Measurements from ENCODE around the gene CPS1.

Gene CPS1

DNA sequence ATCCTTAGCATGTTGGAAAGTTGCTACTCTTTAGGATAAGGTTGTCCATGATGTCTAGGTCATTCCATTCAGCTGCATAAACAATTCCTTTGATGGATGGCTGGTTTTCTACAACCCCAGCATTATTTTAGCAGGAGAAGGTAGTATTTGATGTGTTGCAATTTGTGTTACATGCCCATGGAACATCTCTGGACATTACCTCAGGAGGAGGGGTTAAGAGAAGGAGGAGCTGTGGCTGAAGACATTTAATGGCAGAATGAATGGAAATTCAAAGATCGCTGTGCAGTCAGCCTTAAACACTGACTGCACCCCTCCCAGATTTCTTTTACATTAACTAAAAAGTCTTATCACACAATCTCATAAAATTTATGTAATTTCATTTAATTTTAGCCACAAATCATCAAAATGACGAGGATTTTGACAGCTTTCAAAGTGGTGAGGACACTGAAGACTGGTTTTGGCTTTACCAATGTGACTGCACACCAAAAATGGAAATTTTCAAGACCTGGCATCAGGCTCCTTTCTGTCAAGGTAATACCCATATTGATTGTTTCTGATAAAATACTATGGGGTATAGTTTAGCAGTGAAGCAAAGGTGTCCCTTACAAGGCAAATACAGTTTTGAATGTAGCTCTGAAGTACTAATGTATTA is at the start of gene CPS1:
Gene CPS1 (plus strand): TSS at position 271 of the 652 bp plus-strand sequence. CDS start 135 bp downstream, at position 406.
- DNase-seq: no peak

DNA sequence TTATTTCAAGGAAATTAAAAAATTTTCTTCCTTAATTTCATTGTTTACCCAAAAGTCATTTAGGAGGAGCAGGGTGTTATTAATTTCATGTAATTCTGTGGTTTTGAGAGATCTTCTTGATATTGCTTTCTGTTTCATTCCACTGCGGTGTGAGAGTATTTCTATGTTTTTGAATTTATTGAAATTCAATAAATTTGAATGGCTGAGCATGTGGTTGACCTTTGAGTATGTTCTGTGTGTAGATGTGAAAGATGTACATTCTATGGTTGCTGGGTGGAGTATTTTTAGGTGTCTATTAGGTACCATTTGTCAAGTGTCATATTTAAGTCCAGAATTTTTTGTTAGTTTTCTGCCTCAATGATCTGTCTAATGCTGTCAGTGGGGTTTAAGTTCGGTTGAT is 40.5 kb upstream of the CPS1 start:
- no peak for DNase-seq

- DNase-seq: no peak
Observed at GRCh38 chr2:210517264-210517663, 39.1 kb upstream of the CPS1 start.

GRCh38 chr2:210519594-210519993 is 36.8 kb upstream of the CPS1 start:
- no peak for DNase-seq

GRCh38 chr2:210522399-210522798 is 34.0 kb upstream of the CPS1 start:
- DNase-seq: no peak

DNA sequence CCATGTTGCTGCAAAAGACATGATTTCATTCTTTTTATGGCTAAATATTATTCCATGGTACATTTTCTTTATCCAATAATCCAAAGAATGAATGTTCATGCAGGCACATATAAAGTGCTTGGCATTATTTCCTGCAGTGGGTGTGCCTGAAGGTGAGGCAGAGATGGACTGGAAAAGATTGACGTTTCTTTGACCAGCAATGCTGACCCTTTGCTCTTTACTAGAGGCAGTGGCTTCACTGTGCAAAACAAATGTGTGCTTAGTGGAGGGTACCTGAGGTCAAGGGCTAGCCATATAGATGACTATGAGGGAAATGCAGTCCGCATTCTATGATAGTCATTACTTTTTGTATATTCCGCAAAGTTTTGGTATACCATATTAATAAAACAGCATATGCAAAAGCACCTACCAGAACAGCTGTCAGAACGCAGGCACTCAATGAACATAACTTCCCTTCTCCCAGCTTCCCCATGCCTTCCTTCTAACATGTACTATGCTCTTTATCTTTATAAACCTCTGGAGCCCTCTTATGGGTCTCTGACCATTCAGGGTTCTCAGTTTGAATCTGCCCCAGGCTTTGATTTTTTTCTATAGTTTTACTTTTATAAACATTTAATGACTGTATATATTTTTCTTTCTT is 32.6 kb upstream of the CPS1 start:
- no peak for DNase-seq

- no peak for DNase-seq
Observed at GRCh38 chr2:210524533-210524932, 31.9 kb upstream of the CPS1 start.

- no peak for DNase-seq
Observed at GRCh38 chr2:210527286-210527685, 29.1 kb upstream of the CPS1 start.

- DNase-seq: no peak
Observed at GRCh38 chr2:210528716-210529115, 27.7 kb upstream of the CPS1 start.

DNA sequence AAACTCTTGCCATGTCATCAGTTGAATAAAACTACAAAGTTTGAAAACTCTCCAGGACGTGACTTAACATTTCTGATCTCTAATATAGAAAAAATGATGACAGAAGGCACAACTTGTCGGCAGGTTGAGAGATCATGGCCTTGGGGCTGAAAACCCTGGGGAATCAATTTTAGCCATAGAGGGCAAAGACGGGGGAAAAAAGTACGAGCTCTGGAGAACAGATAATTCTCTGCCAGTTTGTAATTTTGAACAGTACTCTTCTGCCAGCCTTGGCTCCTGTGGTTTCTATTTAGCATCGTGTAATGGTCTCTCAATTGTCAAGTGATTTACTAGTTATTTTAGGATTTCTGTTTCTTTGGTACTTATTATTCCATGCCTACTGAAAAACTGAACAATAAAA is 25.3 kb upstream of the CPS1 start:
- DNase-seq: no peak

- no peak for DNase-seq
Observed at GRCh38 chr2:210531482-210531881, 24.9 kb upstream of the CPS1 start.

- no peak for DNase-seq
Observed at GRCh38 chr2:210533389-210533788, 23.0 kb upstream of the CPS1 start.

DNA sequence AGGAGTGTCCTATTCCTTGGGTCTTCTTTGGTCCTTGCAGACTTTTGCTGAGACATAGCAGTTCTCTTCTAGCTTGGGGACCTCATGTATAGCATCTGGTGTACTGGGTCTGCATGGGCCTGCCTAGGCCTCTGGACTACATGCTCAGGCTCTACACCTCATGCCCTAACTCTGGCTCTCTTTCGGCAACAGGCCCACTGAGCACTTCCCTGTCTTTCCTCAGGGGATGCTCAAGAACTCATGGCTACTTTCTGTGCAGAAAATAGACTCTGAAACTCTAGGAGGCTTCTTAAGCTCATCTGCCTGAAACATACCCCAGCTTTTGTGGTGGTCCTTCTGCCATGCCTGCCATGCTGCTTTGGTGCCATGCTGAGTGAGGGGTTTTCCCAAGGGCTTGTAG is 21.5 kb upstream of the CPS1 start:
- DNase-seq: no peak

GRCh38 chr2:210536973-210537650 is 19.3 kb upstream of the CPS1 start:
- no peak for DNase-seq

DNA sequence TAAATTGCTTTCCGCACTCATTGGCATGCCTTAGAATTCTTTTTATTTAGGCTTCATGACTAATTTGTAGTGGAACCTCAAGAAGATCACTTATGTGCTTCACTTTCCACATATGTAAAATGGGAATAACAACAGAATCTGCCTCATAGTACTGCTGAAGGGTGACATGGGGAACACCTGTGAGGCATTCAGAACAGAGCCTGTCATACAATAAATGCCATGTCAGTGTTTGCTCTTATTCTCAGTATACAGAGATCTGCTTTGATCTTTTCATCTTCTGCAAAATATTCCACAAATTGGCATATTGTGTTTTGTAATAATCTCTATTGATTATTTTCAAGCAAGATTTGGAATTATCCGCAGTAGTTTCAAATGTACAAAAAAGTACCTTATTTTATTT is 17.4 kb upstream of the CPS1 start:
- DNase-seq: no peak

- DNase-seq: no peak
Observed at GRCh38 chr2:210539578-210540416, 16.6 kb upstream of the CPS1 start.

DNA sequence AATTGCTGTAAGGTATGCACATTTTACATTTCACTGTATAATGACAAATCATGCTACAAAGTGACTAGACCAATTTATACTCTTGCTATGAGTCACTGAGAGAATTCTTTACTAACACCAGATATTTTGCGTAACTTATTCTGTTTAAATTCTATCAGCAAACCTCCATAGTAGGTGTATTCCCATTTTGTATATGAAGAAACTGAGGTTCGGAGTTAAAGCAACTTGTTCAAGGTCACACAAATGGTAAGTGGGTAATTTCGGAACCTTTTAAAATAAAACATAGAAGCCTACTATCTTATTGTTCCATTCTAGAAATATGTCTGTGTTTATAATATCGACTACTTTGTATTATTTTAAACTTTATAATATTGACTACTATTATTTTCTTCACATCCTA is 15.9 kb upstream of the CPS1 start:
- no peak for DNase-seq

DNA sequence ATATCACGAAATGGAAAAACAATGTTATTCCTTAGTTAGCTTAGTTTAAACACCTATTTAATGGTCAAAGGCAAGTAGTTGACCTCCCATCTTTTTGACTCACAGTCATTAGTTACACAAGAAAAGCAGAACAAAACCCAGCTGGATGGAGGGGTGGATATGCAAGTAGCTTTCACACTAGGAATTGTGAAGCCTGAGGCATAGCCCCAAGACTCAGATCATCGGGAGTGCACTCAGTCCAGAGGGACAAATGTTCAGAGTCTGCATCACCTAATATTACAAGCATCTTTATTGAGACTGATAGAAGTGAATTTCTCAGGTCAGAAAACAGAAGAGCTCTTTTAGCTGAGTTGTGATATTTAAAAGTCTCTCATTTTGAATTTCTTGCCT is 15.5 kb upstream of the CPS1 start:
- no peak for DNase-seq

GRCh38 chr2:210541290-210541902 is 15.0 kb upstream of the CPS1 start:
- DNase-seq: no peak

GRCh38 chr2:210544007-210544590 is 12.3 kb upstream of the CPS1 start:
- DNase-seq: no peak

DNA sequence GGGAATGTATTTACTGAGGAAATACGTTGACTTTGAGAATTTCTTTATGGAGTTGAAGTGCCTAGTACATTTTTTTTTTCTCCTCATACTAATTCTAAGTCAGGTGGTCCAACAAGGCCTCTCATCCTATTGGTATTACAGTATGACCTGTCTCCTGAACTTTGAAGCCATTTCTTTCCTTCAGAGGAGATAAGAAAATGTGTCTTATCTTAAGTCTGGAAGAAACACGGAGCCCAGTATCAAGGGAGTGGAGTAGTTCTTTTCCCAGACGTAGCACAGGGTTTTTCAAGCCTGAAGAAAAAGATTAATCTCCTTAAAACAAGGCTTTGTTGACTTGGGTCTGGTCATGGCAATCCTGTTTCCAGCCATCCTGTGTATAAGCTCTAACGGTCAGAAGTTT is 11.6 kb upstream of the CPS1 start:
- no peak for DNase-seq

GRCh38 chr2:210546424-210547208 is 9.8 kb upstream of the CPS1 start:
- no peak for DNase-seq

Measured in MV-4-11 (cell line).